HepG2 (cell line): ENCODE results near the gene DPYD.

Experiments
- CEBPZ ChIP-seq: IDR thresholded peaks from 2 replicates; pipeline ENCODE4 v1.6.1; 2012; ENCODE audit warnings: low read length, improper control_type of control experiment
- FOXA1 ChIP-seq, 2 experiments: fragments of 450-650 bp in 1 of 2; sonication (generic) in 1 of 2; formaldehyde crosslinking in 1 of 2; IDR thresholded peaks; 2 replicates each; pipeline versions ENCODE4 v1.4.0 to v1.6.1; 2016 to 2020; ENCODE audit warnings: missing genetic modification reagents in 1 of 2
- LRRFIP1 ChIP-seq: sonication (generic); formaldehyde crosslinking; conservative IDR thresholded peaks from 2 replicates; pipeline ENCODE4 v1.4.0; 2020; ENCODE audit warnings: missing genetic modification reagents
- POLR2AphosphoS5 ChIP-seq: IDR thresholded peaks from 2 replicates; pipeline ENCODE4 v1.6.1; 2012; ENCODE audit warnings: low read depth, low read length
- RBM22 ChIP-seq: fragments of 200-400 bp; formaldehyde crosslinking; optimal IDR thresholded peaks from 2 replicates; pipeline ENCODE3; 2017; ENCODE audit warnings: mild to moderate bottlenecking, low read length, moderate library complexity
- THAP7 ChIP-seq: sonication (generic); formaldehyde crosslinking; IDR thresholded peaks from 2 replicates; pipeline ENCODE4 v1.8.1; 2023; ENCODE audit warnings: mild to moderate bottlenecking, missing genetic modification reagents
- ZBTB42 ChIP-seq: sonication (generic); formaldehyde crosslinking; IDR thresholded peaks from 2 replicates; pipeline ENCODE4 v1.5.0; 2020; ENCODE audit warnings: mild to moderate bottlenecking, missing genetic modification reagents
- ZMAT3 ChIP-seq: sonication (generic); formaldehyde crosslinking; conservative IDR thresholded peaks from 2 replicates; pipeline ENCODE4 v1.7.0; 2021; ENCODE audit warnings: missing genetic modification reagents
- TF ChIP-seq, protein P1 (sequence below): sonication (generic); formaldehyde crosslinking; IDR thresholded peaks from 2 replicates; pipeline ENCODE4 v1.5.0; 2020; ENCODE audit warnings: mild to moderate bottlenecking, missing genetic modification reagents, moderate library complexity
- TF ChIP-seq, protein P2 (sequence below), 2 experiments: sonication (generic) in 1 of 2; formaldehyde crosslinking in 1 of 2; IDR thresholded peaks; 2 replicates each; pipeline versions ENCODE4 v1.5.1 to v1.6.1; 2011 to 2020; ENCODE audit warnings: borderline replicate concordance in 1 of 2, low read depth in 1 of 2, low read length in 1 of 2, mild to moderate bottlenecking in 1 of 2, missing genetic modification reagents in 1 of 2, moderate library complexity in 1 of 2

- TF ChIP-seq THAP7 (no peak), ZMAT3 (no peak), POLR2AphosphoS5 (no peak), LRRFIP1 (no peak), ZBTB42 (CRISPR knock-in tag) (no peak), CEBPZ (no peak), RBM22 (no peak), FOXA1 (IDR thresholded peaks at IDR 0.05) (no peak), FOXA1 (CRISPR knock-in tag; IDR thresholded peaks at IDR 0.05) (no peak)
- TF ChIP-seq, protein P1, sequence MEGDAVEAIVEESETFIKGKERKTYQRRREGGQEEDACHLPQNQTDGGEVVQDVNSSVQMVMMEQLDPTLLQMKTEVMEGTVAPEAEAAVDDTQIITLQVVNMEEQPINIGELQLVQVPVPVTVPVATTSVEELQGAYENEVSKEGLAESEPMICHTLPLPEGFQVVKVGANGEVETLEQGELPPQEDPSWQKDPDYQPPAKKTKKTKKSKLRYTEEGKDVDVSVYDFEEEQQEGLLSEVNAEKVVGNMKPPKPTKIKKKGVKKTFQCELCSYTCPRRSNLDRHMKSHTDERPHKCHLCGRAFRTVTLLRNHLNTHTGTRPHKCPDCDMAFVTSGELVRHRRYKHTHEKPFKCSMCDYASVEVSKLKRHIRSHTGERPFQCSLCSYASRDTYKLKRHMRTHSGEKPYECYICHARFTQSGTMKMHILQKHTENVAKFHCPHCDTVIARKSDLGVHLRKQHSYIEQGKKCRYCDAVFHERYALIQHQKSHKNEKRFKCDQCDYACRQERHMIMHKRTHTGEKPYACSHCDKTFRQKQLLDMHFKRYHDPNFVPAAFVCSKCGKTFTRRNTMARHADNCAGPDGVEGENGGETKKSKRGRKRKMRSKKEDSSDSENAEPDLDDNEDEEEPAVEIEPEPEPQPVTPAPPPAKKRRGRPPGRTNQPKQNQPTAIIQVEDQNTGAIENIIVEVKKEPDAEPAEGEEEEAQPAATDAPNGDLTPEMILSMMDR (CRISPR knock-in tag): no peak
- TF ChIP-seq, protein P2, sequence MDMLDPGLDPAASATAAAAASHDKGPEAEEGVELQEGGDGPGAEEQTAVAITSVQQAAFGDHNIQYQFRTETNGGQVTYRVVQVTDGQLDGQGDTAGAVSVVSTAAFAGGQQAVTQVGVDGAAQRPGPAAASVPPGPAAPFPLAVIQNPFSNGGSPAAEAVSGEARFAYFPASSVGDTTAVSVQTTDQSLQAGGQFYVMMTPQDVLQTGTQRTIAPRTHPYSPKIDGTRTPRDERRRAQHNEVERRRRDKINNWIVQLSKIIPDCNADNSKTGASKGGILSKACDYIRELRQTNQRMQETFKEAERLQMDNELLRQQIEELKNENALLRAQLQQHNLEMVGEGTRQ (IDR thresholded peaks at IDR 0.05; ENCODE audit: low read depth, low read length): no peak
- TF ChIP-seq, protein P2 (CRISPR knock-in tag; IDR thresholded peaks at IDR 0.05; ENCODE audit: borderline replicate concordance): no peak
Measured at GRCh38 chr1:97247196-97247595, 673.6 kb downstream of the DPYD start.
